Measurements from ENCODE around the gene SVEP1. TPM values are rescaled to one million over a fixed set of nuclear protein-coding genes. Genes with fewer than 3 reads are reported as not detected.
A peak's percentile ranks its signal among the peaks of the same experiment; 100 is the strongest.

SVEP1 gene
- total and polyA plus RNA-seq, 7 donors: 0.78 to 16.3 (median 5.5) TPM

- ATAC-seq: no peak
- Histone ChIP-seq H3K4me3 (no peak overlapping the region), H3K9me3 (no peaks in the 10 kb centered on the region), H3K36me3 (ENCODE audit: insufficient read depth in 1 of 2, low read depth in 1 of 2) (no peaks in the 10 kb centered on the region), H3K4me1 (no peaks in the 10 kb centered on the region), H3K27me3 (ENCODE audit: insufficient read depth in 3 of 3, low read length in 2 of 3) (no peaks in the 10 kb centered on the region), H3K27ac (no peak overlapping the region)
- no peak for DNase-seq
- intact Hi-C loops (cut with DNase I): loop anchor here in 1 of 2 donors (10.0 kb wide), 1 partner anchor 159 kb away; no protein-coding TSS in a partner anchor
- no peak for TF ChIP-seq CTCF (IDR thresholded peaks at IDR 0.05)
Measured at GRCh38 chr9:110455860-110456259, 123.7 kb downstream of the SVEP1 start.

GRCh38 chr9:110452227-110452801 is 127.2 kb downstream of the SVEP1 start:
- no peaks in the 10 kb centered on the region for H3K36me3 ChIP-seq (ENCODE audit: insufficient read depth in 1 of 2, low read depth in 1 of 2)
- H3K27me3 ChIP-seq (ENCODE audit: insufficient read depth in 3 of 3, low read length in 2 of 3): no peaks in the 10 kb centered on the region
- TF ChIP-seq CTCF (IDR thresholded peaks at IDR 0.05): peak; percentile 35
- H3K27ac ChIP-seq: no peak overlapping the region
- intact Hi-C loops (cut with DNase I): loop anchor here in 1 of 2 donors (10.0 kb wide), 1 partner anchor 162 kb away; no protein-coding TSS in a partner anchor
- H3K9me3 ChIP-seq: no peaks in the 10 kb centered on the region
- no peak overlapping the region for H3K4me3 ChIP-seq
- WGBS, 3 donors: 36 to 41% (median 38%) methylated on average over 3 of the region's 3 CpGs
- DNase-seq: no peak
- no peak for ATAC-seq
- no peaks in the 10 kb centered on the region for H3K4me1 ChIP-seq

- H3K4me3 ChIP-seq: no peak overlapping the region
- no peak for TF ChIP-seq CTCF (IDR thresholded peaks at IDR 0.05)
- intact Hi-C loops (cut with DNase I): loop anchor here in 1 of 2 donors (10.0 kb wide), 1 partner anchor 163 kb away; no protein-coding TSS in a partner anchor
- no peaks in the 10 kb centered on the region for H3K9me3 ChIP-seq
- H3K36me3 ChIP-seq (ENCODE audit: insufficient read depth in 1 of 2, low read depth in 1 of 2): no peaks in the 10 kb centered on the region
- WGBS, 3 donors: 12 to 17% (median 14%) methylated on average over 2 of the region's 2 CpGs
- DNase-seq: no peak
- H3K4me1 ChIP-seq: no peaks in the 10 kb centered on the region
- H3K27me3 ChIP-seq (ENCODE audit: insufficient read depth in 3 of 3, low read length in 2 of 3): no peaks in the 10 kb centered on the region
- no peak overlapping the region for H3K27ac ChIP-seq
- ATAC-seq: no peak
Measured at GRCh38 chr9:110451726-110452125, 127.8 kb downstream of the SVEP1 start.

- Histone ChIP-seq H3K27me3 (ENCODE audit: insufficient read depth in 3 of 3, low read length in 2 of 3) (no peaks in the 10 kb centered on the region), H3K4me1 (no peaks in the 10 kb centered on the region), H3K9me3 (no peaks in the 10 kb centered on the region), H3K4me3 (no peak overlapping the region), H3K36me3 (ENCODE audit: insufficient read depth in 1 of 2, low read depth in 1 of 2) (no peaks in the 10 kb centered on the region), H3K27ac (no peak overlapping the region)
- TF ChIP-seq CTCF (IDR thresholded peaks at IDR 0.05): no peak
- intact Hi-C loops (cut with DNase I): no loop called here
- ATAC-seq (no peak), DNase-seq (no peak)
Measured at GRCh38 chr9:110447476-110447875, 132.1 kb downstream of the SVEP1 start.

GRCh38 chr9:110446171-110446570 is 133.4 kb downstream of the SVEP1 start:
- Histone ChIP-seq H3K27ac (no peak overlapping the region), H3K36me3 (ENCODE audit: insufficient read depth in 1 of 2, low read depth in 1 of 2) (no peaks in the 10 kb centered on the region), H3K27me3 (ENCODE audit: insufficient read depth in 3 of 3, low read length in 2 of 3) (no peaks in the 10 kb centered on the region), H3K9me3 (no peaks in the 10 kb centered on the region), H3K4me1 (no peaks in the 10 kb centered on the region), H3K4me3 (no peak overlapping the region)
- intact Hi-C loops (cut with DNase I): no loop called here
- no peak for TF ChIP-seq CTCF (IDR thresholded peaks at IDR 0.05)
- ATAC-seq (no peak), DNase-seq (no peak)
